DMS79 (cell line): ENCODE measurements around the gene LIN37.
"Not testable (repeated sequence)": the region's sequence is repeated elsewhere in the genome, so short reads cannot be mapped to it uniquely, and the experiment has no call there.

ENCODE experiments used
- DNase-seq: peaks from one replicate; lab custom pipeline; 2025; lab: John Stamatoyannopoulos, UW

Gene LIN37

DNA sequence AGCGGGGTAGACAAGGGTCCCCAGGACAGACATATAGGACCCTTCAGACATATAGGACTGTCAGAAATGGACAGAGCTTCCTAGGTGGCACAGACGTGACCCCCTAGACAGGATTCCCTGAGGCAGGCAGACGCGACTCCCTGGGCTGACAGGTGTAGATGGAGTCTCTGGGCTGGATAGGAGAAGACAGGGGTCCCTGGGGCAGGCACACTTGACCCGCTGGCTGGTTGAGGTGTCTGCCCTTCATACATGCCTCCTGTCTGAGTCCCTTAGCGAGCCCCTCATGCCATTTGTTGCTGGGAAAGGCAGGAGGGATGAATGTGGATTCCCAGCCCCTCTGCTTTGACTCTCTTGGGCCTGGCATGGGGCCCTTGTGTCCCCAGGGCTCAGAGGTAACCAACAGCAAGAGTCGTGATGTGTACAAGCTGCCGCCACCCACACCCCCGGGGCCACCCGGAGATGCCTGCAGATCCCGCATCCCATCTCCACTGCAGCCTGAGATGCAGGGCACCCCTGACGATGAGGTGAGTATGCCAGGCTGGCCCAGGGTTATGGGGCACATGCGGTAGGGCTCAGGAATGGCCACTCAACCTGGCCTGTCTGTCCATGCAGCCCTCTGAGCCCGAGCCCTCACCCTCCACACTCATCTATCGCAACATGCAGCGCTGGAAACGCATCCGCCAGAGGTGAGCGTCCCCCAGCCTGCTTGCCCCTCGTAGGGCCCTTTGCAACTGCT lies 5.4 kb downstream of the LIN37 start:
- no peak for DNase-seq

- no peak for DNase-seq
Observed at GRCh38 chr19:35754370-35755130, 6.2 kb downstream of the LIN37 start.

- no peak for DNase-seq
Observed at GRCh38 chr19:35755131-35755549, 6.8 kb downstream of the LIN37 start.

DNA sequence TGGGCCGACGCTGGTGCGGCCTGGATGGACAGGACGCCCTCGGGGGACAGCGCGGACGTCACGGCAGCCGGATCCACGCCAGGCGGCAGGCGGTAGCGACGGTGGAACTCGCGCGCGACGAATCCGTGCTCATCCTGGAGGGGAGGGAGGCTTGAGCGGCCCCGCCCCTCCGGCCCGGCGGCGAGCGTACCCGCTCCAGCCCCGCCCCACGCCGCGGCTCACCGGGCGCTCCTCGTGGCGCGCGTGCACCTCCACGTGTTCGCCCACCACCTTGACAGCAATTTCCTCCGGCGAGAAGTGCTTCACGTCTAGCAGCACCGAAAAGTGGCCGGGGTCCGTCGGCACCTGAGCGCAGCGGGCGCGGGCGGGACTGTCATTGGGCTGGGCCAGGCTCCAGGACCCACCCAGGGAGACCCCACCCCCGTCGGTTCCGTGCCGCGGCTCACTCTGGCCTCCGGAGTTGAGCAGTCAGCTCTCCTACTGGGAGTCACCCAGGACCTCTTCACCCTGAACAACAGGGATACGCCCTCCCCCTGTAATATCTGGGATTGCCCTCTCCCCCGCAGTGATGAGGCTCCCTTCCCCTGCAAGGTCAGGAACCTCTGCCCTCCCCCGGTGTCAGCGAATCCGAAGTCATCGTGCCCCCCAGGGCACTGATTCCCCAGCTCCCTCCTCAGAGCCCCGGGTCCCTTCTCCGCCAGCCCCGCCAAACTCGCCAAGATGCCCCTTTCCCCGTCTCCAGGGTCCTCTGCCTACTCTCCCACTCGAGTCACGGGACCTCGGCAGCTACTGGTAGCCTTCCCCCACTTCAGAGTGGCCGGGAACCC lies 7.4 kb downstream of the LIN37 start:
- no peak for DNase-seq

GRCh38 chr19:35756377-35757230 lies 8.2 kb downstream of the LIN37 start, which contains the start of gene HSPB6:
Gene HSPB6, minus strand, starts transcription at chr19:35757029. Its CDS starts 21 bp downstream, at chr19:35757008.
- DNase-seq, result no peak

DNA sequence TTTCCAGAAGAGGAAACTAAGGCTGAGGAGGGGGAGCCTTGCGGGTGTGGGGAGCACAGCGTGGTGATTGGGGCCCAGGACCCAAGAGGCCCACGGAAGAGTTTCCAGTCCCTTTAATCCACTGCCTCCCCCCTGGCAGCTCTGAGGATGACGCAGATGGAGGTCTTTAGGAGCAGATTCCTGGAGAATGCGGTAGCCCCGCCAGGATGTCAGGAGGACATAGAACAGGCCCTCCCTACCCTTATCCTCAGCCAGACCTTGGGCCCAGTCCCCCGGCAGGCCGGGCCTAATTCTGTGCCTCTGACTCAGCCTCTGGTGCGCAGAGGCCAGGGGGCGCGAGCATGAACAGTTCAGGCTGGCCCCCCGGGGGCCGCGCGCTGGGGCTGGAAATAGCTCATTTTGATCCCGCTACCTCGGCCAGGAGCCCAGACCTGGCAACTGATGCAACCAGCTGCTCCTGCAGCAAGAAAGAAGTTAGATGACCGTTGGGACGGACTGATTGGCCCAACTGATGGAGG lies 8.9 kb downstream of the LIN37 start:
- DNase-seq, result no peak

DNA sequence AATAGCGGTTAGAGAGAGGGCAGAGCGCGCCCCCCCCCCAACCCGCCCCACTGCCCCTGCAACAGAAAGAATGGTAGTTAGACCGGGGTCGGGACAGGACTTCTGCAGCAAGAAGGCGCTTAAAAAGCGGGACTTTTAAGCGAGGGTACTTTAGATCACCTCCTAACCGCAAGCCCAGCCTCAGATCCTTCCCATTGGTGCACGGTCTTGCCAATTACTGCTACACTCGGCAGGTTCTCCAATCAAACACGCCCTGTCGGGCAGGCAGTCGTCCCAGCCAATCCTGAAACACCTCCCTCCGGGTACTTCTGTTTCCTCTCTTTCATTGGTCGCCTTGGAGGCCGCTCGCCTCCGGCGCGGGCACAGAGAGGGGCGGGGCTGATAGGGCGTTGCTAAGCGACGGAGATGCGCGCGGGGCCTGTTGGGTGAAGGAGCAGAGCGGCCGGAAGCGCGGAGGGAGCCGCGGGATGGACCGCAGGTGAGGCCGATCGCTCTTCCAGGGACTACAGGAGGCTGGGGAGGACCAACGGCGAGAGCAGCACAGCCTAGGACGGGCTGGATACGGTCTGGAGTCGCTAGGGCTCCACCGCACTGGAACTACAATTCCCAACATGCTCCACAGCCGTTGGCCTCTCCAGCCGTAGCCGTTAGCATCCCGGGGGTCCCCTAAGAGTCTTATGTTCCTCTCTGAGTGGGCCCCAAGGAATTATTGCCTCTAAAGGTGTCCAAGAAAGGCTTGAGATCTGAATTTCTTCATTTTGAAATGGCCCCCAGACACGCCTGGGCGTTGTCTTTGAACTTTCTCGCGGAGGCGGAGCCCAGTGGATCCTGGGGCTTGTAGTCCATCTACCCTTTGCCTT lies 9.6 kb downstream of the LIN37 start, which contains the start of gene PROSER3:
TSS of gene PROSER3 (plus strand) at position 428 of the 860 bp plus-strand sequence. CDS start at position 468, 40 bp downstream.
- peak; percentile 99 for DNase-seq

DNA sequence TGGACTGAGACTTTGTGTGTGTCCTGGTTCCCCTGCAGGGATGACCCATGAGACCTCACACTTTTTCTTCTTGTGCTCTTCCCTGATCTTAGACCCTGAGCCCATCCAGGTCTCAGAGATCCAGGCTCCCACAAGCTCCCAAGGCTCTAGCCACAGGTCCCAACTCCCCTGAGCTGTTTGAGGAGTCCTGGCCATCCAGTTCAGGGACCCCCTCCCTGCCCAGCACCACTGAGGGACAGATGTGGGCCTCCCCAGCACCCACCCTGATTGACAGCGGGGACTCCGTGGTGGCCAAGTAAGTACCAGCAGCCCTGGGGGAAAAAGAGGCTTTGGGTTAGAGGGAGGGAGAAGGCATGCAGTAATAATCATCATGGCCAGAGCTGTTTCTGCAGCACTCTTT lies 11.3 kb downstream of the LIN37 start:
- no peak for DNase-seq

DNA sequence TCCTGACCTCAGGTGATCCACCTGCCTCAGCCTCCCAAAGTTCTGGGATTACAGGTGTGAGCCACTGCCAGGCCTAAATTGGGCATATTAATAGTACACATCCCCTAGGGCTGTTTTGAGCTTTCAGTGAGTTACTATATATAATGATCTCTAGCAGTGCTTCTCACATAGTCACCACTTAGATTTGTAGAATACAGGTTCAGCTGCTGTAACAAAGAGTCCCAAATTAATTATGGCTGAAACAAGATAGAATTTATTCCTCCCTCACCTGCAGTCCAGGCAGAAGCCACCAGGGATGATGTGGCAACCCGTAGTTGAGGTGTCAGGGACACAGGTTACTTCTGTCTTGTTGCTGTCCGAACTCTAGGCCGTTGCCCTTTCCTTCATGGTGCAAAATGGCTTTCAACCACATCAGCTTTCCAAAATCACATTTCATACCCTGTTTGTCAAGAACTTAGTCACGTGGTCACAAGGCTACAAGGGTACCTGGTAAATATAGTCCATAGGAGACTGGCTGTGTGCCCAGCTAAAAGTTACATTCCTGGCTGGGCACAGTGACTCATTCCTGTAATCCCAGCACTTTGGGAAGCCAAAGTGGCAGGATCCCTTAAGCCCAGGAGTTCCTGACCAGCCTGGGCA lies 12.5 kb downstream of the LIN37 start:
- no peak for DNase-seq

DNA sequence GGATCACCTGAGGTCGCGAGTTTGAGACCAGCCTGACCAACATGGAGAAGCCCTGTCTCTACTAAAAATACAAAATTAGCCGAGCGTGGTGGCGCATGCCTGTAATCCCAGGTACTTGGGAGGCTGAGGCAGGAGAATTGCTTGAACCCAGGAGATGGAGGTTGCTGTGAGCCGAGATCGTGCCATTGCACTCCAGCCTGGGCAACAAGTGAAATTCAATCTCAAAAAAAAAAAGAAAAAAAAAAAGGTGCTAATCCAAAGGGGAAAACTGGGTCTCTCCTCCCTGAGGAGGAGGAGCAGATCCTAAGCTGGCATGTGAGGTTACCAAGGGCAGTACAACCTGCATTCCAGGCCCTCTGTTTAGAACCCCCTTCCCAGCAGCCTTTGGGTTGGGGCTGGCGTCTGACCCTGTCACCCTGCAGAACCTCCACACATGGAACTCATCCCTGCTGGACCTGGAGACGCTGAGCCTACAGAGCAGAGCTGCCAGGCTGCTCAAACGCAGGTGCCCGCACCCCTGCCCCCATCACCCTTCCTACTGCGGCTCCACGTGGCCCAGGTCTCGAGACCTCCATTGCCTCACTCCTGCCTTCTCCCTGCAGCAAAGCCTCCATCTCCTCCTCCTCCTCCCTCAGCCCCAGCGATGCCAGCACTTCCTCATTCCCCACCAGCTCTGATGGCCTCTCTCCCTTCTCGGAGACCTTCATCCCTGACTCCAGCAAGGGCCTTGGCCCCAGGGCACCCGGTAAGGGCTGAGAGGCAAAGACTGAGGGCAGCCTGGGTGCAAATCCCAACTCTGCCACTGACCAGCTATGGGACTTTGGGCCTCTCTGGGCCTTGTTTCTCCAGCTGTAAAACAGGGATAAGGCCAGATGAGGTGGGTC lies 16.3 kb downstream of the LIN37 start:
- DNase-seq, result no peak

GRCh38 chr19:35766571-35767104 lies 18.3 kb downstream of the LIN37 start:
- DNase-seq, result no peak

GRCh38 chr19:35767288-35768081 lies 19.1 kb downstream of the LIN37 start:
- DNase-seq, result no peak

DNA sequence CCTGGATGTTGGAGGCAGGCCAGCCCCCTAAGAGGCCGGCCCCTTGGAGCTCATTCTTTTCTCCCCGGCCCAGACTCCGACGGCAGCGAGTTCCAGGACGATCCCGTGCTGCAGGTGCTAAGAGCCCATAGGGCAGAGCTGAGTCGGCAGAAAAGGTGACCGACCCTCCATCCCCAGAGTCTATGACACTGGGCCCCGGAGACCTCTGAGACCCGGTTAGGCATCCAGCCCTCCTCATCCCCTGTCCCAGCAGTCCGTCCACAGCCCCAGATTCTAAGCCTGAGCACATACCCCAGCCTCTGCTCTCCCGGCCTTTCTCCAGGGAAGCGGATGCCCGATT lies 19.7 kb downstream of the LIN37 start:
- DNase-seq, result no peak

GRCh38 chr19:35772362-35772761 lies 24.0 kb downstream of the LIN37 start:
- not testable (repeated sequence) for DNase-seq

DNA sequence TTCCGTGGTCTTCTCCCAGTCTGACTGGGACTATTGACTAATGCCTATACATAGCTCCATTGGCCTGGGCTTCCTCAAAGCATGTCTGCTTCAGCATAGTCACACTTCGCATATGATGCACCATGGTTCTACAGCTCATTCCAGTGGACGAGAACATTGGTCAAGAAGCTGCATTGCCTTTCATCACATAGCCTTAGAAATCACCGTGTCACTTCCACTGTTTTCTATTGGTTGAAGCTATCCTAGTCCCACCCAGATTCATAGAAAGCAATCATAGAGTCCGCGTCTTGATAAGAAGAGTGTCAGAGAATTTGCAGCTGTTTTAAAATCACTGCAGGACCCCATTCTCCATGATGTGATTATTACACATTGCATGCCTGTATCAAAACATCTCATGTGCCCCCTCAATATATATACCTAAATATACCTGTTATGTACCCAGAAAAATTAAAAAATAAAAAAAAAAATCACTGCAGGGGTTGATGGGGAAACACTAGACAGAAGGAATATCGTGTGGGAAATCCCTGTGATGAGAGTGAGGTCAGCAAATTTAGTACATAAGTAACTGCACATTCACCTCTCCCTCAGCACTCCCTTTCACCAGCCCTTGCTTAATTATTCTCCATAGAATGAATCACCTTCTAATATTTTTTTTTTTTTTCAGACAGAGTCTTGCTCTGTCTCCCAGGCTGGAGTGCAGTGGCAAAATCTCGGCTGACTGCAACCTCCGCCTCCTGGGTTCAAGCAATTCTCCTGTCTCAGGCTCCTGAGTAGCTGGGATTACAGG lies 24.8 kb downstream of the LIN37 start:
- no peak for DNase-seq

GRCh38 chr19:35774274-35775045 lies 26.1 kb downstream of the LIN37 start:
- DNase-seq, result no peak
